ENCODE data around the gene DCAKD.

GRCh38 chr17:45030733-45031132 lies 20.7 kb downstream of the DCAKD start:
- no peak for TF ChIP-seq CTCF (IDR thresholded peaks at IDR 0.05)
- TF ChIP-seq EZH2 (IDR thresholded peaks at IDR 0.05): no peak
